Neutrophil (primary cell): ENCODE data around the gene GNAQ.

Source experiments
- H3K27ac ChIP-seq: fragments of 200-600 bp; sonication (generic); 2 replicates; pipeline ENCODE4 v1.5.1; 2016; ENCODE audit warnings: mild to moderate bottlenecking, moderate library complexity
- H3K27me3 ChIP-seq: fragments of 200-600 bp; sonication (generic); 2 replicates; pipeline ENCODE4 v1.6.0; 2016; ENCODE audit warnings: mild to moderate bottlenecking
- H3K36me3 ChIP-seq: fragments of 200-600 bp; sonication (generic); 2 replicates; pipeline ENCODE4 v1.5.1; 2017
- H3K4me1 ChIP-seq, 2 experiments: fragments of 200-600 bp in 1 of 2; sonication (generic) in 1 of 2; 1 replicate in 1 of 2; 2 replicates in 1 of 2; pipeline versions ENCODE4 v1.5.1 to v1.6.1; 2013 to 2016; ENCODE audit warnings: low read depth in 1 of 2, low read length in 1 of 2, mild to moderate bottlenecking in 1 of 2, moderate library complexity in 1 of 2; ENCODE audit not compliant: control insufficient read depth in 1 of 2, insufficient read depth in 1 of 2
- H3K4me3 ChIP-seq, 2 experiments: fragments of 200-600 bp in 1 of 2; sonication (generic) in 1 of 2; 1 replicate in 1 of 2; 2 replicates in 1 of 2; pipeline ENCODE4 v1.5.1; 2013 to 2016; ENCODE audit warnings: low read depth in 1 of 2, low read length in 1 of 2, mild to moderate bottlenecking in 1 of 2, moderate library complexity in 1 of 2
- H3K9me3 ChIP-seq: fragments of 200-600 bp; sonication (generic); 2 replicates; pipeline ENCODE4 v1.5.1; 2016
- TF ChIP-seq, protein P1 (sequence below): fragments of 200-600 bp; sonication (generic); IDR thresholded peaks from 2 replicates; pipeline ENCODE4 v1.5.1; 2016; ENCODE audit warnings: antibody characterized with exemption

Gene GNAQ

DNA sequence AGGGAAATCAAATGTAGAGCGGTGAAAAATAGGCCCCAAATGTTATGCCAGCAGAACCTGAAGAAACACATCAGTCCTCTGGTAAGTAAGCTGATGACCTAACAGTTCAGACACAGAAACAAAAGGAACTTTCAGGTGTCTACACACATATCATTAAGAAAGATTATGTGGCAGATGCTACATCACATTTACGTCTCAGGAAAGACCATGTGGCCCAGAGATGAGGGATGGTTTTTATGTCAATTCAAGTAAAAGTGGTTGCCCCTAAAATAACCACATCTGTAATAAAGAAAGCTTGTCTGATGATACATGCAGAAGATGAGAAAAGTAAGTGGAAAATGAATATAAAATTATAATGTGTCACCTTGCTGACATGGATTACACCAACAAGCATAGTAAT lies 31.4 kb downstream of the GNAQ start:
- H3K4me3 ChIP-seq = no peak overlapping the region
- H3K27ac ChIP-seq = peak overlapping the region; percentile 65
- H3K27me3 ChIP-seq = no peaks in the 10 kb centered on the region
- TF ChIP-seq, protein P1, sequence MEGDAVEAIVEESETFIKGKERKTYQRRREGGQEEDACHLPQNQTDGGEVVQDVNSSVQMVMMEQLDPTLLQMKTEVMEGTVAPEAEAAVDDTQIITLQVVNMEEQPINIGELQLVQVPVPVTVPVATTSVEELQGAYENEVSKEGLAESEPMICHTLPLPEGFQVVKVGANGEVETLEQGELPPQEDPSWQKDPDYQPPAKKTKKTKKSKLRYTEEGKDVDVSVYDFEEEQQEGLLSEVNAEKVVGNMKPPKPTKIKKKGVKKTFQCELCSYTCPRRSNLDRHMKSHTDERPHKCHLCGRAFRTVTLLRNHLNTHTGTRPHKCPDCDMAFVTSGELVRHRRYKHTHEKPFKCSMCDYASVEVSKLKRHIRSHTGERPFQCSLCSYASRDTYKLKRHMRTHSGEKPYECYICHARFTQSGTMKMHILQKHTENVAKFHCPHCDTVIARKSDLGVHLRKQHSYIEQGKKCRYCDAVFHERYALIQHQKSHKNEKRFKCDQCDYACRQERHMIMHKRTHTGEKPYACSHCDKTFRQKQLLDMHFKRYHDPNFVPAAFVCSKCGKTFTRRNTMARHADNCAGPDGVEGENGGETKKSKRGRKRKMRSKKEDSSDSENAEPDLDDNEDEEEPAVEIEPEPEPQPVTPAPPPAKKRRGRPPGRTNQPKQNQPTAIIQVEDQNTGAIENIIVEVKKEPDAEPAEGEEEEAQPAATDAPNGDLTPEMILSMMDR = no peak
- peaks cover 1% of the 10 kb centered on the region for H3K36me3 ChIP-seq
- no peaks in the 10 kb centered on the region for H3K9me3 ChIP-seq
- H3K4me1 ChIP-seq = peaks cover 41 to 58% of the 10 kb centered on the region in 2 experiments

DNA sequence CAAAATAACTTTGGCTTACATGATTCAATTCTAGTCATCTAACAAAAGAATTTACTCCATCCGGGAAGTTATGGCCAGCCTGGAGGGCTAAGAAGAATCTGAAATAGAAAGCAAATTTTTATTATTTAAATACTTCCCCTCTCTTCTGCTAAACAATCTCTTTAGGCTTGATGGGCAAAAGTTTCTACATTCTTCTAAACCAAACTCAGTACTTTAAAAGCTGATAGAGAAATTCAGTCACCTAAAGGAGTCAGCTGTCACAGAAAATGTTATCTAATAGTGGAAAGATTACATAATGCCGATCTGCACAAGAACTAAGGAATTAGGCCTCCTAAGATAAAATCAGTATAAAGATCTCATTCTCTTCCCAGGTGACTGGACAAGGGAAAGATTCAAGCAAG lies 32.4 kb downstream of the GNAQ start:
- Histone ChIP-seq H3K4me3 (no peak overlapping the region), H3K27me3 (no peaks in the 10 kb centered on the region), H3K9me3 (no peaks in the 10 kb centered on the region), H3K36me3 (no peaks in the 10 kb centered on the region), H3K4me1 (peaks cover 33 to 48% of the 10 kb centered on the region in 2 experiments), H3K27ac (peak overlapping the region; percentile 65)
- TF ChIP-seq, protein P1 = no peak

DNA sequence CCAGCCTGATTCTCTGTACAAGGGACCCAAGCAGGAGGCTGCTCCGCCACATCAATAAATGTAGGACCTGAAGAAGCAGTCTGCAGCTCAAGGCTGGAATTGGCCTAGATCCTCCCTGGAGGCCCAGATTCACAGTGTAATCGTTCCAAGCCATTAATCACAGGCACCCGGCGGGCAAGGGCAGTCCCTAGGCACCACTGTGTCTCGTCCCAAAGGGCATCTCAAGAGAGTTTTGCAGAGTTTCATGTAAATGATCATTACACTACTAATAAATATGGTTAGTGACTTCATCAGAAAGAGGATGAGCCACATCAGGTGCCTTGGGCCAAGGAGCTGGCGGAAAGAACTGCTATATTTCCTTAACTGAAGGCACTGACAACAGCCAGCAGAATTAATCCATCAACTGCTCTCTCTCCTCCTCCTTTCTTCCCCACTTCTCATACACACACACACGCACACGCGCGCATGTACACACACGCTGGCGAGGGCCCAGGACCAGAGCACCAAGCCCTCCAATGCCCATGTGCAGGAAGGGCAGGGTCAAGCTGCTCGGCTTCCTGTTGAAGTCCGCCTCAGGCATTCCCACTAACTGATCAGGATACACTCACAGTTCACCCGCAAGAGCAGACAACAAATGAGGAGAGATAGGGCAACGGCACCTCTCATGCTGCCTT lies 33.9 kb downstream of the GNAQ start:
- no peaks in the 10 kb centered on the region for H3K9me3 ChIP-seq
- H3K36me3 ChIP-seq = no peaks in the 10 kb centered on the region
- H3K4me3 ChIP-seq = no peak overlapping the region
- peaks cover 33 to 51% of the 10 kb centered on the region in 2 experiments for H3K4me1 ChIP-seq
- TF ChIP-seq, protein P1 = no peak
- no peaks in the 10 kb centered on the region for H3K27me3 ChIP-seq
- H3K27ac ChIP-seq = peak overlapping the region; percentile 55

DNA sequence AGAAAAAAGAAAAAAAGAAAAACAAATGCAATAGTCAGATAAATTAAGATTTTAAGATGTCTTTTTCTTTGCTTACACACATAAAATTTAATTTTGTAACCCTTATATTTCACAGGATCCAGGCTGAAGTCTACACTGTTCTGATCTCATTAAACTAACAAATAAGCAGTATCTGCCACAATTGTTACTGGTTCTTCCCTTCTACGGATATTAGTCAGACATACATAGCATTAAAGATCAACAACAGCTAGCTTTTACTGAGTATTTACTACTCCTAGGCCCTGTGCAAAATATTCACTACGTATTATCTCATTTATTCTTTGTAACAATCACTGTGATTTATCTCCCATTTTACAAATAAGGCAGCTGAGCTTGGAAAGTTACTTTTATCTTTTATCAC lies 34.9 kb downstream of the GNAQ start:
- TF ChIP-seq, protein P1 = no peak
- H3K4me1 ChIP-seq = peaks cover 33 to 56% of the 10 kb centered on the region in 2 experiments
- H3K4me3 ChIP-seq = no peak overlapping the region
- no peaks in the 10 kb centered on the region for H3K36me3 ChIP-seq
- H3K27me3 ChIP-seq = no peaks in the 10 kb centered on the region
- no peaks in the 10 kb centered on the region for H3K9me3 ChIP-seq
- peak overlapping the region; percentile 55 for H3K27ac ChIP-seq

DNA sequence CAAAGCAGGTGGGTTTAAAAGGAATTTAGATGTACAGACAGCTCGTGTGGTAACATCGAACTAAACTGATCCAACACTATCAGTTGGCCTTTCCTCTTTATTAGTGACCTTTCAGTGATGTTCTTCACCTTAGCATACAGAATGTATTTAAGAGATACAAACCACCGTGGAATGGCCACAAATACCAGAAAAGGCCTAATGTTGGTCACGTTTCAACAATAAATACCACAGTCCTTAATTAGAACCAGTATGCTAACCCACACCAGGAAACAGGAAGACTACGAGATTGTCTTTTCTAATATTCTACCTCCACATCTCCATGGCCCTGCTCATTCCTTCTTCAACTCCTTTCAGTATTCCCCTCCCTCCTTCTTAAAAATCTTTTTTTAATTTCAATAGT lies 40.4 kb downstream of the GNAQ start:
- Histone ChIP-seq H3K27me3 (no peaks in the 10 kb centered on the region), H3K4me3 (no peak overlapping the region), H3K36me3 (no peaks in the 10 kb centered on the region), H3K4me1 (peaks cover 46 to 67% of the 10 kb centered on the region in 2 experiments), H3K27ac (peak overlapping the region; percentile 46), H3K9me3 (no peaks in the 10 kb centered on the region)
- TF ChIP-seq, protein P1 = no peak
